Testis (tissue), 2 donors: ENCODE measurements around the gene DNAL1.

Experiments used
- CTCF ChIP-seq, 3 experiments: fragments of 450-650 bp in 2 of 3; fragments of 200-600 bp in 1 of 3; sonication (generic) in 1 of 3; IDR thresholded peaks; one replicate each; pipeline ENCODE4 v1.5.1; 2016 to 2019; ENCODE audit warnings: antibody characterized with exemption in 3 of 3, mild to moderate bottlenecking in 2 of 3, moderate library complexity in 1 of 3
- POLR2A ChIP-seq: fragments of 450-650 bp; IDR thresholded peaks from one replicate; pipeline ENCODE4 v1.6.1; 2017; ENCODE audit warnings: antibody characterized with exemption, mild to moderate bottlenecking, moderate library complexity

GRCh38 chr14:73695997-73696396, 51.2 kb downstream of the DNAL1 start:
- no peak for TF ChIP-seq CTCF (IDR thresholded peaks at IDR 0.05)
- TF ChIP-seq POLR2A: no peak
